HG03139 (cell line): Measurements from ENCODE around the gene ANXA8.

Experiments used
- ATAC-seq: cut with Tn5 transposase; IDR thresholded peaks from one replicate; pipeline ENCODE4 v1.9.1; 2021; ENCODE audit not compliant: unreplicated experiment

The ANXA8 gene

GRCh38 chr10:47449102-47449978, 34.6 kb downstream of the ANXA8 start:
- no peak for ATAC-seq

- ATAC-seq: no peak
Observed at GRCh38 chr10:47447705-47448104, 36.2 kb downstream of the ANXA8 start.

- ATAC-seq: no peak
Observed at GRCh38 chr10:47447209-47447608, 36.7 kb downstream of the ANXA8 start.

- ATAC-seq: no peak
Observed at GRCh38 chr10:47445720-47446119, 38.2 kb downstream of the ANXA8 start.

- no peak for ATAC-seq
Observed at GRCh38 chr10:47444047-47444446, 39.9 kb downstream of the ANXA8 start.

- no peak for ATAC-seq
Observed at GRCh38 chr10:47443145-47443544, 40.8 kb downstream of the ANXA8 start.

- ATAC-seq: no peak
Observed at GRCh38 chr10:47442351-47442750, 41.6 kb downstream of the ANXA8 start.

- ATAC-seq: no peak
Observed at GRCh38 chr10:47441938-47442337, 42.0 kb downstream of the ANXA8 start.

GRCh38 chr10:47440207-47440606, 43.7 kb downstream of the ANXA8 start:
- ATAC-seq: no peak

GRCh38 chr10:47438857-47439474, 44.9 kb downstream of the ANXA8 start:
- ATAC-seq: no peak

GRCh38 chr10:47435081-47435480, 48.8 kb downstream of the ANXA8 start:
- no peak for ATAC-seq

- ATAC-seq: no peak
Observed at GRCh38 chr10:47425813-47426419, 58.0 kb downstream of the ANXA8 start.

- ATAC-seq: no peak
Observed at GRCh38 chr10:47424231-47424630, 59.7 kb downstream of the ANXA8 start.

GRCh38 chr10:47423476-47423875, 60.4 kb downstream of the ANXA8 start:
- no peak for ATAC-seq

GRCh38 chr10:47421057-47421952, 62.6 kb downstream of the ANXA8 start:
- no peak for ATAC-seq

GRCh38 chr10:47420305-47421056, 63.4 kb downstream of the ANXA8 start:
- ATAC-seq: no peak

- ATAC-seq: no peak
Observed at GRCh38 chr10:47419421-47419820, 64.5 kb downstream of the ANXA8 start.

GRCh38 chr10:47418966-47419365, 64.9 kb downstream of the ANXA8 start:
- no peak for ATAC-seq

GRCh38 chr10:47418321-47418720, 65.6 kb downstream of the ANXA8 start:
- no peak for ATAC-seq
